GM18870 (cell line): Measurements from ENCODE around the gene GPR160.

Experiments
- ATAC-seq: cut with Tn5 transposase; IDR thresholded peaks from one replicate; pipeline ENCODE4 v1.9.1; 2021; ENCODE audit warnings: moderate library complexity; ENCODE audit not compliant: unreplicated experiment

Gene GPR160

GRCh38 chr3:170063691-170064090 is 25.9 kb downstream of the GPR160 start:
- no peak for ATAC-seq

DNA sequence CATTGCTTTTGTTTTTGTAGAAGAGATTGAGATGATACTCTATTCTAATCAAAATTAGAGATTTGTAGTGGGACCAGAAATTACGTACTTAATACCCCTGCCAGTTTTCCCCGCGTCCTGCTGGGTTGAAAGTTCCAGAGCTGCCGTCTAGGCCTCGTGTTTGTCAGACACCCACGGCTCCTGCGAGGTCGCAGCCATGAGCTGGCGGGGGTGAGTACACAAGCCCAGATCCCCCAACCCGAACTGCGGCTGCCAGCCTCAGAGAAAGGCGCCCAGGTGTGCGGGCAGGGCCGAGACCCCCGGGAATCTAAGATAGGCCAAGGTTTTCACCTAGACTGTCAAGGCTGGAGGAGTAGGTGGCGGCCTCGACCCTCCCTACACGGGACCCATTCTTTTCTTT is 26.3 kb downstream of the GPR160 start:
- ATAC-seq, result no peak

DNA sequence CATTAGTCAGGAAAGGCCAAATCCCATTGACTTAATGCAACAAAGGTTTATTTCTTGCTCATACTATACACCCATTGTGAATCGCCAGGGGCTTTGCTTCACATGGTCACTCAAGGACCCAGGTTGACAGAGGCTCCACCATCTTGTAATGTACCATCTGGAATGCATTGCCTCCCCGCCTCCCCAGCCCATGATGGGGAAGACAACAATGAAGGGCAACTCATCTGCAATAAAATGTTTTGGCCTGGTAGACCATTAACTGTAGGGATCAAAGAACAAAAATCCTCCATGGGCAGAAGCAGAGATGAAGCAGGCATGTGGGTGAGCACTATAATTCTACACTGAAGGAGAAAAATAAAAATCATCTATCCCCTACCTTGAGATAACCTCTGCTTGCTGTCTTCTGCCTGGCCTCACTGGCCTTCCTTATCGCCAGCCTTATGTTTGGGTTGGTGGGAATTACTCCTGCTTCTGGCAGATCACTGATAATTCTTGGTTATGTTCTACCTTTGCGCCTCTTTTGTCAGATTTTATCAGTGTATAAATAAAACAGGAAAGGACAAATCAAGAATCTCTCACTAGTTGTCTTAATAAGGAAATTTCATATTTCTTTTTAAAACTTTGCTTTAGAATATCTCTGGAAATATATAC is 37.8 kb downstream of the GPR160 start:
- ATAC-seq, result no peak

- ATAC-seq, result no peak
These were observed 39.0 kb downstream of the GPR160 start for GRCh38 chr3:170076715-170077238.

GRCh38 chr3:170077361-170077760 is 39.6 kb downstream of the GPR160 start:
- no peak for ATAC-seq

DNA sequence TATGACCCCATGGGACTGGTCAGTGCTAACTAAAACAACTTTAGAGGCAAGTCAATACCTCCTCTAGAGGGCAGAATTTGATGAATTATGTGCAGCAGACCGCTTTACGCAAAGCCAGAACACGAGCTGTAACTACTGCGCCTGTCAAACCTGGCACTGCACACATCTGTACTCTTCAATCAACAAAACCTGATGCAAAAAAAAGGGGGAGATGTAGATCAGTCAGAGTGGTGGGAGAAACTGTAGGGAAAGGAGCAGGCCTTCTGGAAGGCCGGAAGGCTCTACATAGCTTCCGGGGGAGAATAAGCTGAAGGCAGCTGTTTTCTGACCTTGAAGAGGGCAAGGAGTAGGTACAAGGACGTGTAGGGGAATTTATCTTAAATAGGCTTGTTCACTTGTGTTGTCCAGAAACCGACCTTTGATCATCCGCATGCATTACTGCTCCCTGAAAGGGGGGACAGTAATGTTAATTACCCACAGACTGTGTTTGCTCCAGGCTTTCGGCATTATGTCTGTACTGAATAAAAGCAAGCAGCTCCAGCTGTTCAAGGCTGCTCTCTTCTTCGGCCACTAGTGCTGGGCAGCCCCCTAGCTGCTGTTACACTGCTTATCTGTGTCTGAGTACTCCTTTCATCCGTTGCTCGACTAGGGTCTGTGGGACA is 41.0 kb downstream of the GPR160 start:
- ATAC-seq, result no peak

DNA sequence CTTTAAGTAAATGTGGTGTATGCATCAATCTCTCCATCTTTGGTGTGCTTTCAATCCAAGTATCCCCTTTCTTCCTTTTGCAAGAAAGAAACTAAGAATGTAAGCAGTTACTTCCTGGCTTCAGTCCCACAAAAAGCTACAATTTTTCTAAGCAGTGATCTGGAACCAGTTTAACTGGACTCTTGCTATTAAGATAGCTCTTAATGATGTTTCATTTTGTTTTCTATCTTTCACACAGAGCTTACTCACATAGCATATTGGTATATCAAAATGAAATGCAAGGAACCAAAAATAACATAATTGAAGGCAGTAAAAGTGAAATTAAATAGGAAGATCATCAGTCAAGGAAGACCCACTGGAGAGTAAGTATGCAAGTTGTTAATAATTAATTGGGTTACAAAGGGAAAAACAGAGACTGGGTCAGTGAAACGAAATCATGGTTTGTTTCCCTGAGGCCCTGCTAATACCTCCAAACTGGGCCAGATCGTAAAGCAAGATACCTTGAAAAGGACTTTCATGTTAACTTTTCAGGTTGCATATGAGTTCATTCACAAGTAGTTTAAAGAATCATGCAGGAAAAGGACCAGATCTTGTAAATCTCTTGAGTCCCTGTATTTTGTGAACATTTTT is 41.9 kb downstream of the GPR160 start:
- no peak for ATAC-seq

GRCh38 chr3:170080605-170081004 is 42.8 kb downstream of the GPR160 start:
- ATAC-seq, result no peak

- ATAC-seq, result no peak
These were observed 43.4 kb downstream of the GPR160 start for GRCh38 chr3:170081079-170081741.

- no peak for ATAC-seq
These were observed 45.5 kb downstream of the GPR160 start for GRCh38 chr3:170083343-170083742.

DNA sequence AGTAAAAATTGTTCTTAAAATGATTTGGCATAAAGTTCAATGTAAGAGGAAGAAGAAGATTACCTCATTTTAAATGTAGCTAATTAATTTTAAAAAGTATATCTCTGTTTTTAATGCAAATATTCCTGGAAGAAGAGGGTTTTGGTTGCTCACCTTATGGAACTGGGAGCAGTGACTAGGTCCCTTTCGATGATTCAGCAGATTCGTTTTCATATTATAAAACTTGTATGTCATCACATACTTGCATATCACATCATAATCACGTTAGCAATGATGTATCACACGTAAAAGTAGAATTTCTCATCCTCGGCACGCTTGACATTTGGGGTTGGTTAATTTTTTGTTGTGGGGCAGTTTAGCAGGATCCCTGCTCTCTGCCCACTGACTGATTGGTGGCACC is 47.6 kb downstream of the GPR160 start:
- ATAC-seq, result no peak

DNA sequence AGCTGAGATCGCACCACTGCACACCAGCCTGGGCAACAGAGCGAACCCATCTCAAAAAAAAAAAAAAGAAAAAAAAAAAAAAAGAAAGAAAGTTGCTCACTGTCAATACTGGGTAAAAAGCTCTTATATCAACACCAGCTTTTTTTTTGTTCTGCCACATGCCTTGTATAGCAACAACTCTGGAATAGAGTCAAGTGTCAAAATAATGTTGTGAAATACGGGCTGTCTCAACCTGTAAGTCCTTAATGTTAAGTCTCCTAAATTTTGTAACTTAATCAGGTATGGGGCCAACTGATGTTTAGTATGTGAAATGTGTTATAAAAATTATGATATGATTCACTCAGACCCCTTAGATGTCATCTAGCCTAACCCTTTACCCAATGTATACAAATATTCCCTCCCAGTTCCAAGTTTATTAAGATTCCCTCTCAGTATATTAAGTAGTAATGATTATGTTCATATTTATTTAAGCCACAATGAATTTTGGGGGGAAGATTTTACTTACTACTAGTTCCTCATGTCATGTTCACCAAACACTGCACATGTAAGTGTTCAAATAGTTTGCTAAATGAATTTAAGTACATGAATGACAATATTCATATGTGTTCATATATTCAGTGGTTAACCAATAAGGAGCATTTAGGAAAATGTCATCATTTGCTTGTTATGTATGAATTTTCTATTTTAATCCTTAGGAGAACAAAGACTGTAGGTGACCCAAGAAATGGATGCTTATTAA is 52.2 kb downstream of the GPR160 start:
- no peak for ATAC-seq

DNA sequence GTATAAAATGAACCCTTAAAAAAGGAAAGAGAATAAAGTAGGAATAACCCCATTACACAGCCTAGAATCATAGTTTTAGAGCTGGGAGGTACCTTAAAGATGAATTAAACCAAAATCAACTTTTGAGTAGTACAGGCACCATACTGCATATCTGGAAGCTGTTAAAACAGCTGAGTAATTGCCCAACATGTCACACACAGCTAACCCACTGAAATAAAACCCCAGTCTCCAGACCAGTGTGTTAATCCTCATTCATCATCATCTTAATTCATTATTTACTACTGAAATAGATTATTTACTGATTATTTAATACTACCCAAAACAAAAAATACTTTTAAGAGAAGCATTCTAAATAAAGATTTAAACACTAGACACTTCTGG is 52.8 kb downstream of the GPR160 start:
- no peak for ATAC-seq

GRCh38 chr3:170092907-170093306 is 55.1 kb downstream of the GPR160 start:
- no peak for ATAC-seq

DNA sequence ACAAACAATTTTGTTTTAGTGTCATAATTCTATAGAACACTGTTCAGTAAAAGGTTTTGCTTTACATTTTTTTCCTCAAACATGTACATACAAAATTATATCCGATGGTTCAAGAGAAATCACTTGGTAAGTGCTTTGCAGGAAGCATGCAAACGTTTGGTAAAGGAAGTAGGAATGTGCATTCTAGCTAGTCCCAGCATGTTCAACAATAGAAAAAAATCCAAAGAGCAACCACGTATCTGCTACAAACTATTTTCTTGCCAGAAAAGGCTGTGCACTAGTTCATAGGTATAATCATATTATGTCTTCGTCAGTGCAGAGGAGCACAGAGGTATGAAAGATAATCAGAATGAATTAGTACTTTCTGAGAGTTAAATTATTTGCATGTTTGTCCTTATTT is 58.0 kb downstream of the GPR160 start:
- no peak for ATAC-seq

GRCh38 chr3:170096342-170096741 is 58.5 kb downstream of the GPR160 start:
- ATAC-seq, result no peak

DNA sequence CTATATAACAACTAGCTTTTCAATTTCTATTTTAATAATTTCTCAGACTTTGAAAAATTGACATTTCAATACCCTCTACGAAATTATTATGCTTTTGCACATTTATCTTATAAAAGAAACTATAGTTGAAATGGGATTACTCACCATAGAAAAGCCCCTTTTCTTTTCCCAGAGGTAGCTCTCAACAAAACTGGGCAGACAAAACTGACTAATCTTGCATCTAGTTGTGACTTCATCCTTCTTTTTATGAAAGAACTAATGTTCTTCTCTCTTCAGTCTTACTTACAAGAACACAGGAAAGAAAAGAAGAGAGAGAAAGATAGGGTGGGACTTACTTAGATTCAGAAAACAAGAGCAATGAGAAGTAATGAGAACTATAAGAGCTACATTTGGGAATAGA is 61.0 kb downstream of the GPR160 start:
- no peak for ATAC-seq

- ATAC-seq, result no peak
These were observed 63.1 kb downstream of the GPR160 start for GRCh38 chr3:170100944-170101343.

DNA sequence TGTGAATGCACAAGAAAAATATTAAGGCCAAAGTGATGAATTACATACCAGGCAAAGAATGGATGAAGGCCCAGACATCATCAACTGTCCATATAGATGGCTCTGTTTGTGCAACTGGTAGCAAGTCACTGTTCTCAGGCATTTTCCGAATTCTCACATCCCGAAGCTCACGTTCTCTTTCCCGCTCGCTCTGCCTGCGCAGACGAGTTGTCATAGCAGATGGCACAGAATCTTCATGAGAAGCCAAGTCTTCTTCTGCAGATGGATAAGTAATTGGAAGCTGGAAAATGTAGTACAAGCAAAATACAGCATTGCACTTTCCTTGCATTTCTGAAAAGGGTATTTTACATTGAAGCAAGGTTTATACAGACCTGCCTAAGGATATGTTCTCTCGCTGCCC is 64.6 kb downstream of the GPR160 start:
- no peak for ATAC-seq

DNA sequence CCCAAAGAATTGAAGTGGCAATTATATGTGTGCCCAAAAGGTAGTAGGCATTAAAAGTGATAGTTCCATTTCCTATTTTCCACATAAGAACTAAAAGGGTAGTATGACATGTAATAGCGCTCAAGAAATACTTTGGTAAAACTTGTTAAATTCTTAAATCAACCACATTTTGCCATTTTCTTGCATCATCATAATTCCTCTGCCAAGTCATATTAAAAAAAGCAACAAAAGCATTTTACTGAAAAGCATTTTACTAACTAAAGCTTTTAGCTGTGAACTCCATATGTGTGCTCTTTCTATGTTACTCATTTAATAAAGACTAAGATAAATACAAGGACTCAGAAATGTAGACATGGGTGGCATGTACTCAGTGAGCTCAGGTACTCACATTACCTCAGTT is 70.1 kb downstream of the GPR160 start:
- ATAC-seq, result no peak

- ATAC-seq, result no peak
These were observed 71.2 kb downstream of the GPR160 start for GRCh38 chr3:170108955-170109354.
